ENCODE measurements around the gene SFPQ. TPM values are rescaled to one million over a fixed set of nuclear protein-coding genes. Genes with fewer than 3 reads are reported as not detected.
"Not testable (repeated sequence)": the region's sequence is repeated elsewhere in the genome, so short reads cannot be mapped to it uniquely, and the experiment has no call there.

SFPQ gene
- total RNA-seq, 1 donor, result 510 TPM

- Histone ChIP-seq H3K27me3 (ENCODE audit: insufficient read depth, low read length) (no peaks in the 10 kb centered on the region), H3K9me3 (ENCODE audit: low read depth, low read length) (no peaks in the 10 kb centered on the region), H3K4me3 (ENCODE audit: low read length) (no peak overlapping the region), H3K4me1 (ENCODE audit: insufficient read depth, low read length) (peaks cover 4% of the 10 kb centered on the region)
Measured at GRCh38 chr1:35177237-35177786, 15.6 kb downstream of the SFPQ start.

- Histone ChIP-seq H3K9me3 (ENCODE audit: low read depth, low read length) (no peaks in the 10 kb centered on the region), H3K27me3 (ENCODE audit: insufficient read depth, low read length) (no peaks in the 10 kb centered on the region), H3K4me3 (ENCODE audit: low read length) (no peak overlapping the region), H3K4me1 (ENCODE audit: insufficient read depth, low read length) (no peaks in the 10 kb centered on the region)
Measured at GRCh38 chr1:35175602-35176001, 17.3 kb downstream of the SFPQ start.

- Histone ChIP-seq H3K4me3 (ENCODE audit: low read length) (no peak overlapping the region), H3K4me1 (ENCODE audit: insufficient read depth, low read length) (no peaks in the 10 kb centered on the region), H3K9me3 (ENCODE audit: low read depth, low read length) (no peaks in the 10 kb centered on the region), H3K27me3 (ENCODE audit: insufficient read depth, low read length) (no peaks in the 10 kb centered on the region)
Measured at GRCh38 chr1:35175098-35175576, 17.8 kb downstream of the SFPQ start.

GRCh38 chr1:35173909-35174540, 18.9 kb downstream of the SFPQ start:
- Histone ChIP-seq H3K9me3 (ENCODE audit: low read depth, low read length) (no peaks in the 10 kb centered on the region), H3K4me1 (ENCODE audit: insufficient read depth, low read length) (no peaks in the 10 kb centered on the region), H3K4me3 (ENCODE audit: low read length) (no peak overlapping the region), H3K27me3 (ENCODE audit: insufficient read depth, low read length) (no peaks in the 10 kb centered on the region)

- H3K9me3 ChIP-seq (ENCODE audit: low read depth, low read length), result no peaks in the 10 kb centered on the region
Measured at GRCh38 chr1:35173491-35173890, 19.5 kb downstream of the SFPQ start.

GRCh38 chr1:35172022-35172421, 20.9 kb downstream of the SFPQ start:
- Histone ChIP-seq H3K9me3 (ENCODE audit: low read depth, low read length) (no peaks in the 10 kb centered on the region), H3K4me3 (ENCODE audit: low read length) (no peak overlapping the region), H3K4me1 (ENCODE audit: insufficient read depth, low read length) (no peaks in the 10 kb centered on the region), H3K27me3 (ENCODE audit: insufficient read depth, low read length) (no peaks in the 10 kb centered on the region)

More at GRCh38 chr1:35173491-35173890, 19.5 kb downstream of the SFPQ start:
- H3K4me1 ChIP-seq (ENCODE audit: insufficient read depth, low read length), result no peaks in the 10 kb centered on the region
- no peak overlapping the region for H3K4me3 ChIP-seq (ENCODE audit: low read length)
- no peaks in the 10 kb centered on the region for H3K27me3 ChIP-seq (ENCODE audit: insufficient read depth, low read length)

GRCh38 chr1:35171579-35171978, 21.4 kb downstream of the SFPQ start:
- no peaks in the 10 kb centered on the region for H3K27me3 ChIP-seq (ENCODE audit: insufficient read depth, low read length)
- no peak overlapping the region for H3K4me3 ChIP-seq (ENCODE audit: low read length)
- H3K9me3 ChIP-seq (ENCODE audit: low read depth, low read length), result no peaks in the 10 kb centered on the region
- no peaks in the 10 kb centered on the region for H3K4me1 ChIP-seq (ENCODE audit: insufficient read depth, low read length)

GRCh38 chr1:35164893-35165292, 28.1 kb downstream of the SFPQ start:
- H3K4me3 ChIP-seq (ENCODE audit: low read length), result no peak overlapping the region
- H3K9me3 ChIP-seq (ENCODE audit: low read depth, low read length), result no peaks in the 10 kb centered on the region
- no peaks in the 10 kb centered on the region for H3K27me3 ChIP-seq (ENCODE audit: insufficient read depth, low read length)
- H3K4me1 ChIP-seq (ENCODE audit: insufficient read depth, low read length), result no peaks in the 10 kb centered on the region

GRCh38 chr1:35151220-35151619, 41.7 kb downstream of the SFPQ start:
- Histone ChIP-seq H3K4me3 (ENCODE audit: low read length) (no peak overlapping the region), H3K9me3 (ENCODE audit: low read depth, low read length) (no peaks in the 10 kb centered on the region), H3K4me1 (ENCODE audit: insufficient read depth, low read length) (no peaks in the 10 kb centered on the region), H3K27me3 (ENCODE audit: insufficient read depth, low read length) (no peaks in the 10 kb centered on the region)

GRCh38 chr1:35145892-35146549, 46.9 kb downstream of the SFPQ start:
- not testable (repeated sequence) for H3K27me3 ChIP-seq (ENCODE audit: insufficient read depth, low read length); H3K9me3 ChIP-seq (ENCODE audit: low read depth, low read length); H3K4me1 ChIP-seq (ENCODE audit: insufficient read depth, low read length); H3K4me3 ChIP-seq (ENCODE audit: low read length)

GRCh38 chr1:35143737-35144508, 49.0 kb downstream of the SFPQ start:
- Histone ChIP-seq H3K4me1 (ENCODE audit: insufficient read depth, low read length) (no peaks in the 10 kb centered on the region), H3K27me3 (ENCODE audit: insufficient read depth, low read length) (no peaks in the 10 kb centered on the region), H3K9me3 (ENCODE audit: low read depth, low read length) (no peaks in the 10 kb centered on the region), H3K4me3 (ENCODE audit: low read length) (no peak overlapping the region)

GRCh38 chr1:35142728-35143127, 50.2 kb downstream of the SFPQ start:
- H3K4me1 ChIP-seq (ENCODE audit: insufficient read depth, low read length); H3K4me3 ChIP-seq (ENCODE audit: low read length); H3K27me3 ChIP-seq (ENCODE audit: insufficient read depth, low read length); H3K9me3 ChIP-seq (ENCODE audit: low read depth, low read length): not testable (repeated sequence)

- not testable (repeated sequence) for H3K9me3 ChIP-seq (ENCODE audit: low read depth, low read length); H3K4me3 ChIP-seq (ENCODE audit: low read length); H3K4me1 ChIP-seq (ENCODE audit: insufficient read depth, low read length); H3K27me3 ChIP-seq (ENCODE audit: insufficient read depth, low read length)
Measured at GRCh38 chr1:35142294-35142693, 50.7 kb downstream of the SFPQ start.

GRCh38 chr1:35137590-35137989, 55.4 kb downstream of the SFPQ start:
- H3K4me1 ChIP-seq (ENCODE audit: insufficient read depth, low read length); H3K4me3 ChIP-seq (ENCODE audit: low read length); H3K27me3 ChIP-seq (ENCODE audit: insufficient read depth, low read length); H3K9me3 ChIP-seq (ENCODE audit: low read depth, low read length): not testable (repeated sequence)

GRCh38 chr1:35136780-35137179, 56.2 kb downstream of the SFPQ start:
- H3K9me3 ChIP-seq (ENCODE audit: low read depth, low read length), result no peaks in the 10 kb centered on the region
- no peaks in the 10 kb centered on the region for H3K27me3 ChIP-seq (ENCODE audit: insufficient read depth, low read length)
- H3K4me3 ChIP-seq (ENCODE audit: low read length), result no peak overlapping the region
- no peaks in the 10 kb centered on the region for H3K4me1 ChIP-seq (ENCODE audit: insufficient read depth, low read length)

Data from mononuclear cell (primary cell).